Keratinocyte (primary cell): Measurements from ENCODE around the gene CREB3L2. TPM values are rescaled to one million over a fixed set of nuclear protein-coding genes. Genes with fewer than 3 reads are reported as not detected.

Experiments used
- DNase-seq: peaks from one replicate; pipeline ENCODE4 v3.0.0-alpha.2; 2011; ENCODE audit warnings: low read depth, missing footprints, low spot score
- FAIRE-seq: peaks from 2 replicates; lab custom pipeline; 2011; peaks lifted over from hg19 to GRCh38; lab: Jason Lieb, UNC
- H2AFZ ChIP-seq: 2 replicates; pipeline ENCODE4 v1.6.0; 2012; ENCODE audit warnings: low read length, control low read depth, inconsistent platforms; ENCODE audit not compliant: control insufficient read depth
- H3K27ac ChIP-seq: 2 replicates; pipeline ENCODE4 v1.5.1; 2011; ENCODE audit warnings: low read length; ENCODE audit not compliant: control insufficient read depth, insufficient read depth
- H3K27me3 ChIP-seq: 3 replicates; pipeline ENCODE4 v1.6.0; 2011; ENCODE audit warnings: low read length; ENCODE audit not compliant: control insufficient read depth, insufficient read depth; ENCODE audit errors: extremely low read depth
- H3K36me3 ChIP-seq, 2 experiments: 2 replicates in 1 of 2; 3 replicates in 1 of 2; pipeline ENCODE4 v1.5.1; 2011; ENCODE audit warnings: low read length in 2 of 2, mild to moderate bottlenecking in 1 of 2; ENCODE audit not compliant: control insufficient read depth in 2 of 2, insufficient read depth in 2 of 2; ENCODE audit errors: extremely low read depth in 1 of 2
- H3K4me1 ChIP-seq: 3 replicates; pipeline ENCODE4 v1.5.1; 2011; ENCODE audit warnings: low read length; ENCODE audit not compliant: control insufficient read depth, insufficient read depth; ENCODE audit errors: extremely low read depth
- H3K4me2 ChIP-seq: 3 replicates; pipeline ENCODE4 v1.6.0; 2011; ENCODE audit warnings: low read depth, low read length; ENCODE audit not compliant: control insufficient read depth, insufficient read depth; ENCODE audit errors: extremely low read depth
- H3K4me3 ChIP-seq, 3 experiments: fragments of 200-600 bp in 1 of 3; sonication (generic) in 1 of 3; 2 replicates in 2 of 3; 3 replicates in 1 of 3; pipeline ENCODE4 v1.5.1; 2011 to 2016; ENCODE audit warnings: low read length in 3 of 3, mild to moderate bottlenecking in 3 of 3, control low read depth in 2 of 3, inconsistent platforms in 1 of 3, low read depth in 1 of 3, mixed read lengths in 1 of 3, mixed run types in 1 of 3, moderate library complexity in 1 of 3; ENCODE audit not compliant: control insufficient read depth in 2 of 3, insufficient read depth in 2 of 3; ENCODE audit errors: extremely low read depth in 1 of 3
- H3K79me2 ChIP-seq: 2 replicates; pipeline ENCODE4 v1.6.0; 2012; ENCODE audit warnings: low read length; ENCODE audit not compliant: control insufficient read depth, insufficient read depth
- H3K9ac ChIP-seq: 3 replicates; pipeline ENCODE4 v1.6.0; 2011; ENCODE audit warnings: low read length; ENCODE audit not compliant: control insufficient read depth, insufficient read depth; ENCODE audit errors: extremely low read depth
- H3K9me1 ChIP-seq: 3 replicates; pipeline ENCODE4 v1.6.0; 2011; ENCODE audit warnings: low read length; ENCODE audit not compliant: control insufficient read depth, insufficient read depth; ENCODE audit errors: extremely low read depth
- H3K9me3 ChIP-seq: 2 replicates; pipeline ENCODE4 v1.5.1; 2012; ENCODE audit warnings: low read depth, low read length; ENCODE audit not compliant: control insufficient read depth
- H4K20me1 ChIP-seq: 3 replicates; pipeline ENCODE4 v1.6.0; 2011; ENCODE audit warnings: low read length; ENCODE audit not compliant: control insufficient read depth, insufficient read depth; ENCODE audit errors: extremely low read depth
- EZH2 ChIP-seq: IDR thresholded peaks from one replicate; pipeline ENCODE4 v1.6.1; 2012; ENCODE audit warnings: inconsistent platforms, mild to moderate bottlenecking, low read length, moderate library complexity
- dilution Hi-C: fragments of 300-500 bp; cut with MboI; formaldehyde crosslinking; loops from one replicate; pipeline ENCODE4 v1.7.0; 2020; ENCODE audit warnings: low sequenced_read_pairs; ENCODE audit not compliant: extremely low pct_ligation_motif_present
- polyA plus RNA-seq, 5 experiments: library from polyadenylated mRNA; depleted of rRNA in 3 of 5; stranded (reverse) in 3 of 5; stranded (forward) in 1 of 5; unstranded in 1 of 5; fragments of >200 nt; gene quantifications; 1 replicate in 1 of 5; 2 replicates in 3 of 5; 3 replicates in 1 of 5; pipeline versions ENCODE4 v1.2.1 to v1.2.3, GENCODE V29; 2011 to 2012; ENCODE audit warnings: missing spikeins in 2 of 5, low read depth in 1 of 5, low replicate concordance in 1 of 5
- TF ChIP-seq, protein P1 (sequence below), 3 experiments: IDR thresholded peaks in 1 of 3; conservative IDR thresholded peaks in 1 of 3; optimal IDR thresholded peaks in 1 of 3; 2 replicates in 2 of 3; 3 replicates in 1 of 3; pipeline versions ENCODE3 to v1.5.1; 2011; ENCODE audit warnings: low read length in 3 of 3, mild to moderate bottlenecking in 3 of 3, moderate library complexity in 2 of 3, control low read depth in 1 of 3, inconsistent platforms in 1 of 3; ENCODE audit not compliant: insufficient read depth in 2 of 3; ENCODE audit errors: extremely low read depth in 1 of 3

The CREB3L2 gene
- polyA plus RNA-seq, 1 donor (not counting 4 experiments of a cell fraction or from before 2014, with no cell fraction given): 12.8 TPM

DNA sequence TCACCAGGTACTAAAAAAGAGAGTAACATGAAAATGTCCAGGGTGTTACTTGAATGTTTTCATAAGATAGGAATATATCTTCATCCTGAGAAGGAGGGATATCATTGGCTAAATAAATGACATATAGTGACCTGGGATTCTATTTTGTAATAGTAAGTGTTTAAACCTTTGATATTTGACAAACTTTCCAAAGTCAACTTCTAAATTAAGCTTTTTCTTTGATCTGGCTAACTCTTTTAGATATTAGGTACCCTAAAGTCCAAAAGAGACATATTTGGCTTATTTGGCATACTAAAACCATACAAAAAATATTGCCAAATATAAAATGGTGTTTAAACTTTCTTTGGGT lies 22.4 kb upstream of the CREB3L2 start:
- dilution Hi-C loops: no loop called here

DNA sequence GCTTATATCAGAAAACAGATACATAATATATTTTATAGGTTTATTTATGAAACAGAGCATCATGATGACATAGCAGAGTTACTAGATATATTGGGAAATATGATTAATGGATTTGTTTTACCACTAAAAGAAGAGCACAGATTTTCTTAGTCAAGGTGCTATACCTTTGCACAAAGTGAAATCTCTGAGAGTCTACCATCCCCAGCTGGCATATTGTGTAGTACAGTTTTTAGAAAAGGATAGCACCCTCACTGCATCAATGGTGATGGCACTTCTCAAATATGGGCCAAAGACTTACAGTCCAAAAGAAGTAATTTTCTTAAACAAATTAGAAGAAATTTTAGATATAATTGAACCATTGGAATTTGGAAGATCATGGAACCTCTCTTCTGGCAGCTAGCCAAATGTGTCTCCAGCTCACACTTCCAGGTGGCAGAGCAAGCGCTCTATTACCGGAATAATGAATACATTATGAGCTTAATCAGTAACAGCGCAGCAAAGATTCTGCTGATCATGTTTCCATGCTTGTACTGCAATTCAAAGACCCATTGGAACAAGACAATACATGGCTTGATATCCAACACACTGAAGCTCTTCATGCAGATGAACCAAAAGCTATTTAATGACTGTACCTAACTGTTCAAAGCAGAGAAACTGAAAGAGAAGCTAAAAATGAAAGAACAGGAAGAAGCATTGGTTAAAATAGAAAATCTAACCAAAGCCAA lies 21.9 kb upstream of the CREB3L2 start:
- Histone ChIP-seq H2AFZ (no peak overlapping the region), H3K4me2 (no peak overlapping the region), H3K79me2 (no peaks in the 10 kb centered on the region), H3K4me1 (no peaks in the 10 kb centered on the region), H3K9me1 (no peaks in the 10 kb centered on the region), H3K27me3 (no peaks in the 10 kb centered on the region), H4K20me1 (no peaks in the 10 kb centered on the region), H3K9me3 (no peaks in the 10 kb centered on the region), H3K36me3 (no peaks in the 10 kb centered on the region), H3K9ac (no peak overlapping the region), H3K27ac (no peak overlapping the region), H3K4me3 (no peak overlapping the region)
- FAIRE-seq (no peak), DNase-seq (no peak)
- TF ChIP-seq, protein P1, sequence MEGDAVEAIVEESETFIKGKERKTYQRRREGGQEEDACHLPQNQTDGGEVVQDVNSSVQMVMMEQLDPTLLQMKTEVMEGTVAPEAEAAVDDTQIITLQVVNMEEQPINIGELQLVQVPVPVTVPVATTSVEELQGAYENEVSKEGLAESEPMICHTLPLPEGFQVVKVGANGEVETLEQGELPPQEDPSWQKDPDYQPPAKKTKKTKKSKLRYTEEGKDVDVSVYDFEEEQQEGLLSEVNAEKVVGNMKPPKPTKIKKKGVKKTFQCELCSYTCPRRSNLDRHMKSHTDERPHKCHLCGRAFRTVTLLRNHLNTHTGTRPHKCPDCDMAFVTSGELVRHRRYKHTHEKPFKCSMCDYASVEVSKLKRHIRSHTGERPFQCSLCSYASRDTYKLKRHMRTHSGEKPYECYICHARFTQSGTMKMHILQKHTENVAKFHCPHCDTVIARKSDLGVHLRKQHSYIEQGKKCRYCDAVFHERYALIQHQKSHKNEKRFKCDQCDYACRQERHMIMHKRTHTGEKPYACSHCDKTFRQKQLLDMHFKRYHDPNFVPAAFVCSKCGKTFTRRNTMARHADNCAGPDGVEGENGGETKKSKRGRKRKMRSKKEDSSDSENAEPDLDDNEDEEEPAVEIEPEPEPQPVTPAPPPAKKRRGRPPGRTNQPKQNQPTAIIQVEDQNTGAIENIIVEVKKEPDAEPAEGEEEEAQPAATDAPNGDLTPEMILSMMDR (optimal IDR thresholded peaks at IDR 0.05 in 1 of 3, IDR thresholded peaks at IDR 0.05 in 1 of 3, conservative IDR thresholded peaks at IDR 0.05 in 1 of 3; ENCODE audit: extremely low read depth in 1 of 3, insufficient read depth in 2 of 3, low read length in 3 of 3): no peak
- TF ChIP-seq EZH2: no peak
- dilution Hi-C loops: no loop called here

More for the DNA sequence above, 22.4 kb upstream of the CREB3L2 start:
- H3K9ac ChIP-seq: no peak overlapping the region
- no peak for TF ChIP-seq EZH2
- TF ChIP-seq, protein P1 (optimal IDR thresholded peaks at IDR 0.05 in 1 of 3, IDR thresholded peaks at IDR 0.05 in 1 of 3, conservative IDR thresholded peaks at IDR 0.05 in 1 of 3; ENCODE audit: extremely low read depth in 1 of 3, insufficient read depth in 2 of 3, low read length in 3 of 3): no peak
- H2AFZ ChIP-seq: no peak overlapping the region
- H3K9me1 ChIP-seq: no peaks in the 10 kb centered on the region
- no peaks in the 10 kb centered on the region for H4K20me1 ChIP-seq
- H3K79me2 ChIP-seq: no peaks in the 10 kb centered on the region
- H3K27ac ChIP-seq: no peak overlapping the region
- no peak overlapping the region for H3K4me3 ChIP-seq
- H3K27me3 ChIP-seq: no peaks in the 10 kb centered on the region
- DNase-seq (no peak), FAIRE-seq (no peak)
- H3K36me3 ChIP-seq: no peaks in the 10 kb centered on the region
- H3K4me2 ChIP-seq: no peak overlapping the region
- no peaks in the 10 kb centered on the region for H3K9me3 ChIP-seq
- H3K4me1 ChIP-seq: no peaks in the 10 kb centered on the region
